Brain pericyte (primary cell): ENCODE data around the gene KCTD8.
"Not testable (repeated sequence)": the region's sequence is repeated elsewhere in the genome, so short reads cannot be mapped to it uniquely, and the experiment has no call there.

Experiments
- DNase-seq: peaks from one replicate; pipeline ENCODE4 v3.0.0-alpha.2; 2012; ENCODE audit warnings: low read depth, low spot score

The KCTD8 gene

GRCh38 chr4:44326741-44327140 is 121.9 kb downstream of the KCTD8 start:
- DNase-seq: no peak

- DNase-seq: no peak
Measured at GRCh38 chr4:44320833-44321232, 127.8 kb downstream of the KCTD8 start.

- no peak for DNase-seq
Measured at GRCh38 chr4:44319129-44319528, 129.5 kb downstream of the KCTD8 start.

GRCh38 chr4:44313702-44314101 is 134.9 kb downstream of the KCTD8 start:
- DNase-seq: no peak

GRCh38 chr4:44287505-44287904 is 161.1 kb downstream of the KCTD8 start:
- DNase-seq: no peak

GRCh38 chr4:44279469-44279868 is 169.1 kb downstream of the KCTD8 start:
- no peak for DNase-seq

- no peak for DNase-seq
Measured at GRCh38 chr4:44279066-44279465, 169.5 kb downstream of the KCTD8 start.

GRCh38 chr4:44257461-44257860 is 191.1 kb downstream of the KCTD8 start:
- DNase-seq: no peak

- DNase-seq: no peak
Measured at GRCh38 chr4:44256414-44256813, 192.2 kb downstream of the KCTD8 start.

- no peak for DNase-seq
Measured at GRCh38 chr4:44237643-44238042, 211.0 kb downstream of the KCTD8 start.

GRCh38 chr4:44235897-44236296 is 212.7 kb downstream of the KCTD8 start:
- no peak for DNase-seq

GRCh38 chr4:44232262-44232661 is 216.3 kb downstream of the KCTD8 start:
- DNase-seq: no peak

- no peak for DNase-seq
Measured at GRCh38 chr4:44231006-44231405, 217.6 kb downstream of the KCTD8 start.

GRCh38 chr4:44228326-44228725 is 220.3 kb downstream of the KCTD8 start:
- no peak for DNase-seq

GRCh38 chr4:44221407-44221806 is 227.2 kb downstream of the KCTD8 start:
- no peak for DNase-seq

- DNase-seq: no peak
Measured at GRCh38 chr4:44210750-44211149, 237.9 kb downstream of the KCTD8 start.

GRCh38 chr4:44196796-44197195 is 251.8 kb downstream of the KCTD8 start:
- DNase-seq: no peak

GRCh38 chr4:44194365-44194764 is 254.2 kb downstream of the KCTD8 start:
- no peak for DNase-seq

GRCh38 chr4:44186850-44187246 is 261.8 kb downstream of the KCTD8 start:
- no peak for DNase-seq

- no peak for DNase-seq
Measured at GRCh38 chr4:44186096-44186849, 262.3 kb downstream of the KCTD8 start.

- DNase-seq: not testable (repeated sequence)
Measured at GRCh38 chr4:44181491-44182349, 266.9 kb downstream of the KCTD8 start.

- DNase-seq: not testable (repeated sequence)
Measured at GRCh38 chr4:44167766-44168165, 280.8 kb downstream of the KCTD8 start.

- no peak for DNase-seq
Measured at GRCh38 chr4:44165938-44166337, 282.7 kb downstream of the KCTD8 start.
